Measurements from ENCODE around the gene TPCN2. TPM values are rescaled to one million over a fixed set of nuclear protein-coding genes. Genes with fewer than 3 reads are reported as not detected.
A peak's percentile ranks its signal among the peaks of the same experiment; 100 is the strongest.

Gene TPCN2
- total and polyA plus RNA-seq, 2 experiments from 2014 or later = 39.4 to 42.2 TPM

DNA sequence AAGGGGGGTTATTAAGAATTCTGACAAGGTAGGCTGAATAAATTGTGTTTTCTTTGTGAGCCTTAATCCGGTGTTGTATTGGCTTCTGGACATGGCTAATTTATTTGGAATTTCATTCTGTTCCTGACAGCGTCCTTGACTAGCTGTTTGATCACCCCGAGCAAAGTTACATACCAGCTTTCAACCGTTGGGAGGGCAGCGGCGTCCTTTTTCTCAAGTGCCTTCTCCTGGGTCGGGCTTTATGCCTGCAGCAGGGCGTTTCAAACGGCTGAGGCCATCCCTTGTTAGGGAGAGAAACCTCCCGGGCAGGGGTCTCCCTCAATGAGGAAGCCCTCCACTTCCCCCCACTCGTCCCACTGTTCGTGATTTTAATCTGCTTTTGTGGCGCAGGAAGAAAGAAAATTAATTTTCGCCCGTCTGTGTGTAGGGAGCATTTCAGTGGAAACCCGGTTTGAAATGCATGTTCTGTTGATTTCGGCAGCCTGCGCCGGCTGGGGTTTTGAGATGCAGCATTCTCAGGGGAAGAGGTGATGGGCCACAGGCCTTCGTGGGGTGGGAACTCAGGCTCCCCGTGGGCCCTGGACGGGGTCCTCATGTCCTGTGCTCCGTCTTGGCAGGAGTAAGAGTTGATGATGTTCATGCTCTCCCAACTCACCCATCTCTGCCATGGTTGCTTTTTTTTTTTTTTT lies 104.1 kb downstream of the TPCN2 start:
- H3K36me3 ChIP-seq = no peaks in the 10 kb centered on the region
- H3K27ac ChIP-seq = no peak overlapping the region
- H3K27me3 ChIP-seq = no peaks in the 10 kb centered on the region
- peak in 1 of 2 donors; percentile 48 for DNase-seq (ENCODE audit: low read depth in 1 of 2, low spot score in 1 of 2)
- H3K4me3 ChIP-seq = no peak overlapping the region
- H3K9me3 ChIP-seq (ENCODE audit: low read depth) = no peaks in the 10 kb centered on the region
- TF ChIP-seq, protein P1, sequence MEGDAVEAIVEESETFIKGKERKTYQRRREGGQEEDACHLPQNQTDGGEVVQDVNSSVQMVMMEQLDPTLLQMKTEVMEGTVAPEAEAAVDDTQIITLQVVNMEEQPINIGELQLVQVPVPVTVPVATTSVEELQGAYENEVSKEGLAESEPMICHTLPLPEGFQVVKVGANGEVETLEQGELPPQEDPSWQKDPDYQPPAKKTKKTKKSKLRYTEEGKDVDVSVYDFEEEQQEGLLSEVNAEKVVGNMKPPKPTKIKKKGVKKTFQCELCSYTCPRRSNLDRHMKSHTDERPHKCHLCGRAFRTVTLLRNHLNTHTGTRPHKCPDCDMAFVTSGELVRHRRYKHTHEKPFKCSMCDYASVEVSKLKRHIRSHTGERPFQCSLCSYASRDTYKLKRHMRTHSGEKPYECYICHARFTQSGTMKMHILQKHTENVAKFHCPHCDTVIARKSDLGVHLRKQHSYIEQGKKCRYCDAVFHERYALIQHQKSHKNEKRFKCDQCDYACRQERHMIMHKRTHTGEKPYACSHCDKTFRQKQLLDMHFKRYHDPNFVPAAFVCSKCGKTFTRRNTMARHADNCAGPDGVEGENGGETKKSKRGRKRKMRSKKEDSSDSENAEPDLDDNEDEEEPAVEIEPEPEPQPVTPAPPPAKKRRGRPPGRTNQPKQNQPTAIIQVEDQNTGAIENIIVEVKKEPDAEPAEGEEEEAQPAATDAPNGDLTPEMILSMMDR (IDR thresholded peaks at IDR 0.05; ENCODE audit: low read depth, low read length) = no peak
- H3K4me1 ChIP-seq (ENCODE audit: low read depth) = peaks cover 14% of the 10 kb centered on the region

DNA sequence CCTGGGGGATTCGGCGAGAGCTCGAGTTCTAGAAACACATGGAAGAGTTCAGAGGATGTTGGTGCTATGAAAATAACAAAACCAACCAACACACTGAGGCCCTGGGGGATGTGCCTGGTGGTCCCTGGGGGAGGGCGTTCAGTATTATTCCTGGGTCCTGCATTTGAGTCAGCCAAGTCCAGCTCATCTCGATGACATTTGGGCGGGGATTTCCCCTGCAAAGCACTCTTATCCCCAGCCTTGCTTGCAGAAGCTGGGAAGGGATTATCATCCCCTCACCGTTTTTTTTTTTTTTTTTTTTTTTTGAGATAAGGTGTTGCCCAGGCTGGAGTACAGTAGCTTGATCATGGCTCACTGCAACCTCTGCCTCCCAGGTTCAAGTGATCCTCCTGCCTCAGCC lies 104.9 kb downstream of the TPCN2 start:
- Histone ChIP-seq H3K4me3 (no peak overlapping the region), H3K4me1 (ENCODE audit: low read depth) (peaks cover 14% of the 10 kb centered on the region)
- TF ChIP-seq, protein P1 (IDR thresholded peaks at IDR 0.05; ENCODE audit: low read depth, low read length) = no peak

DNA sequence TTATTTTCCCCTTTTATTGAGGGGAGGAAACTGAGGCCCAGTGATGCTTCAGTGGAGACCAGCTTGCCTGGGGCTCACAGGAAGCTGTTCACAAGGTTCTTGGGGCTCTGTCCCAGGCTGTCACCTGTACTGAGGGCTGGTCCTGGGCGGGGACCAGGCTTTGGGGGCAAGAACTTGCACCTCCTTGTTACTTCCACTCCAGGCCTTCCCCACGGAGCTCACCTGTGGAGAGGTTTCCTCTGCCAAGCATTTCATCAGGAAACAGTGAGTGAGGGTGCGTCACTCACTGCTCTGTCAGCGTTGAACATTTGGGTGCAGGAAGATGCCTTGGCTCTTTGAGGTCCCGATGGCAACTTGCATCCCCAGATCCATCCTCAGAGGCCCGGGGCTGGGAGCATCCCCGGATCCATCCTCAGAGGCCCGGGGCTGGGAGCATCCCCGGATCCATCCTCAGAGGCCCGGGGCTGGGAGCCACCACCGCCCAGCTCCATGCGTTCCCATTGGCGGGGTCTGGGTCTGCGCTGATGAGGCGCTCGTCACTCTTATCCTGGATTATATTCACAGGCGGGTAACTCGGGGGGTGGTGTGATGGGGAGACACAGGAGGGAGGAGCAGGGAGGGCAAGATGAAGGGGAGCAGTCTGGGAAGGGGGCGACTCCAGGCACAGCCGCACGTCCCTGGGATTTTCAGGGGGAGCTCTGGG lies 105.6 kb downstream of the TPCN2 start:
- TF ChIP-seq, protein P1 (IDR thresholded peaks at IDR 0.05; ENCODE audit: low read depth, low read length) = no peak
- Histone ChIP-seq H3K9me3 (ENCODE audit: low read depth) (no peaks in the 10 kb centered on the region), H3K36me3 (no peaks in the 10 kb centered on the region), H3K27ac (no peak overlapping the region), H3K27me3 (no peaks in the 10 kb centered on the region), H3K4me3 (no peak overlapping the region), H3K4me1 (ENCODE audit: low read depth) (peaks cover 14% of the 10 kb centered on the region)
- DNase-seq (ENCODE audit: low read depth in 1 of 2, low spot score in 1 of 2) = no peak

More for the DNA sequence above, 104.9 kb downstream of the TPCN2 start:
- no peak for DNase-seq (ENCODE audit: low read depth in 1 of 2, low spot score in 1 of 2)
- Histone ChIP-seq H3K27me3 (no peaks in the 10 kb centered on the region), H3K9me3 (ENCODE audit: low read depth) (no peaks in the 10 kb centered on the region), H3K27ac (no peak overlapping the region), H3K36me3 (no peaks in the 10 kb centered on the region)

DNA sequence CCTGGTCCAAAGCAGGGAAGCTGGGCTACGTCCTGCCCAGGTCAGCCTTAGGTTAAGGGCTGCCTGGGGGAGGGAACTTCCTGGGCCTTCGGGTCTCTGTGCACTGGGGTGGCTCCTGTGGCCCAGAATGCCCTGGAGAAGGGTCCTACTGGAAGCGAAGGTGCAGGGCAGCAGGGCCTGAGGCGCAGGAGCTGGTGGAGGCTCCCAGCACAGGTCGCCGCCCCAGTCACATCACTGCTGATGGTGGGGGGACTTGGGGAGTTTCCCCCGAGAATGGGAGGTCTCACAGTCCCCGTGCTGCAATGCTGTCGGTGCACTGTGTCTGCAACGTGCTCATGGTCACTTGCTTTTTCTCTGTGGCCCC lies 106.2 kb downstream of the TPCN2 start:
- H3K9me3 ChIP-seq (ENCODE audit: low read depth) = no peaks in the 10 kb centered on the region
- H3K4me3 ChIP-seq = no peak overlapping the region
- H3K27me3 ChIP-seq = no peaks in the 10 kb centered on the region
- TF ChIP-seq, protein P1 (IDR thresholded peaks at IDR 0.05; ENCODE audit: low read depth, low read length) = no peak
- no peak overlapping the region for H3K27ac ChIP-seq
- H3K36me3 ChIP-seq = no peaks in the 10 kb centered on the region
- DNase-seq (ENCODE audit: low read depth in 1 of 2, low spot score in 1 of 2) = no peak
- H3K4me1 ChIP-seq (ENCODE audit: low read depth) = peaks cover 14% of the 10 kb centered on the region

DNA sequence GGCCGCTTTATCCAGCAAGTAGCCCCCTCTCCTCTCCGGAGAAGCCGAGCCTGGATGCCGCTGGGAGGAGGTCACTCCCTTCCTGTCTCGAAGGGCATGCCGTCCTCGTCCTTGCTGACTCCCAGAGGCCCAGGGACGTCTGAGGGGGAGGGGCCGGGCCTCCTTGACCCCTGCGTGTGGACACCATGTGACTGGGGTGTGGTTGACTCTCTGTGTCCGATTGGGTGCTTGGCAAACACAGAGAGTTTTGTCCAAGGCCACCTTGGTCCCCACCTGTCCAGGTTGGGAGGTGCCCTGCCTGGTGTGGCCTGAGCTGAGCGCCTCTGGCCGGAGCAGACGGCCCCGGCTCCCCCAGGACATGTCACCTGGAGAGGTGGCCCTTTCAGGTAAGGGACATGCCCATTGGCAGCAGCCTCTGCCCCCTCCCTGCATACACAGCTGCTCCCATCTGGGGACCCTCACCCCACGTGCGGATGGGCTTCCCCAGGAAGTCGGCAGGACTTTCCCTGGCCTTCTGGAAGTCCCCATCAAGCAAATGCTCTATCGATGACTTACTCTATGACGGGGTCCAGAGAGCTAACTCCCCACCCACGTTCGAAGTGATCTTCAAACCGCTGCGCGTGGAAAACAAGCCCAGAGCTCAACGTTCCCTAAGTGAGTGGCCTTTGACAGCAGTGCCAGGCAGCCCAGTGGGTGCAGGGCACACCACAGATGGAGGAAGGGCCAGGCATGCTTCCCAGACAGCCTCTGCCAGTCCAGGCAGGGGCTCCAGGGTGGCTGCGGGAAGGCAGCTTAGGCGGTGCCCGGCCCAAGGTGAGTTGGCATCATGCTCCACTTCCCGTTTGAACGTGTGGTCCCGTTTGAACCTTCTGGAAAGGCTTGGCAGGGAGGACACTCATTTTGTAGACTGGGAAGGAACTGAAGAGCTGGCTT lies 106.8 kb downstream of the TPCN2 start, which contains the start of gene SMIM38:
Gene SMIM38, plus strand, starts transcription at position 634 of the 933 bp plus-strand sequence. CDS start 1,912 bp downstream, outside the sequence.
- TF ChIP-seq, protein P1 (IDR thresholded peaks at IDR 0.05; ENCODE audit: low read depth, low read length) = no peak
- Histone ChIP-seq H3K4me1 (ENCODE audit: low read depth) (peaks cover 14% of the 10 kb centered on the region), H3K36me3 (no peaks in the 10 kb centered on the region), H3K4me3 (no peak within 1 kb of the TSS), H3K9me3 (ENCODE audit: low read depth) (no peaks in the 10 kb centered on the region), H3K27me3 (no peaks in the 10 kb centered on the region), H3K27ac (no peak within 1 kb of the TSS)
- DNase-seq (ENCODE audit: low read depth in 1 of 2, low spot score in 1 of 2) = no peak

Data from cardiac muscle cell (in vitro differentiated cells and primary cell).